H1 (cell line): ENCODE measurements around the gene PINK1. TPM values are rescaled to one million over a fixed set of nuclear protein-coding genes. Genes with fewer than 3 reads are reported as not detected.

Source experiments
- CTCF ChIA-PET: fragments of 300-600 bp; sonication (Branson Sonifier 250); formaldehyde crosslinking; loops from one replicate; lab custom pipeline; 2021; ENCODE audit not compliant: partially characterized antibody; lab: Charles Lee
- POLR2A ChIA-PET: fragments of 300-600 bp; sonication (Branson Sonifier 250); formaldehyde crosslinking; loops from one replicate; lab custom pipeline; 2021; ENCODE audit warnings: inconsistent platforms; ENCODE audit not compliant: partially characterized antibody; lab: Charles Lee
- DNase-seq, 2 experiments: peaks; one replicate each; pipeline versions ENCODE4 v3.0.0 to v3.0.0-alpha.2; 2010 to 2022; ENCODE audit warnings: low spot score in 2 of 2, low read depth in 1 of 2, mixed read lengths in 1 of 2
- FAIRE-seq: peaks from 2 replicates; lab custom pipeline; 2011; peaks lifted over from hg19 to GRCh38; lab: Jason Lieb, UNC
- H2AFZ ChIP-seq: 2 replicates; pipeline ENCODE4 v1.8.1; 2012; ENCODE audit warnings: low read length, inconsistent platforms
- H2AK5ac ChIP-seq: 2 replicates; pipeline ENCODE4 v1.6.1; 2013; ENCODE audit warnings: low read depth, low read length
- H2BK120ac ChIP-seq: replicated peaks from 2 replicates; pipeline ENCODE3; 2013; ENCODE audit warnings: low read depth, low read length, inconsistent platforms
- H2BK12ac ChIP-seq: 2 replicates; pipeline ENCODE4 v1.6.1; 2013; ENCODE audit warnings: low read depth, low read length
- H2BK15ac ChIP-seq: 2 replicates; pipeline ENCODE4 v1.6.1; 2013; ENCODE audit warnings: low read length
- H2BK20ac ChIP-seq: 2 replicates; pipeline ENCODE4 v1.6.1; 2013; ENCODE audit warnings: low read length
- H2BK5ac ChIP-seq: 2 replicates; pipeline ENCODE4 v1.6.1; 2013; ENCODE audit warnings: low read depth, low read length
- H3K14ac ChIP-seq: 2 replicates; pipeline ENCODE4 v1.6.1; 2013; ENCODE audit warnings: inconsistent platforms; ENCODE audit not compliant: insufficient read length
- H3K18ac ChIP-seq: 2 replicates; pipeline ENCODE4 v1.6.1; 2013; ENCODE audit warnings: low read length; ENCODE audit errors: extremely low read depth
- H3K23ac ChIP-seq: 2 replicates; pipeline ENCODE4 v1.6.1; 2013; ENCODE audit warnings: inconsistent platforms; ENCODE audit not compliant: insufficient read length
- H3K23me2 ChIP-seq: 2 replicates; pipeline ENCODE4 v1.6.1; 2013; ENCODE audit warnings: low read depth, low read length
- H3K27ac ChIP-seq: 2 replicates; pipeline ENCODE4 v1.6.1; 2011; ENCODE audit warnings: low read depth, low read length, inconsistent platforms
- H3K27me3 ChIP-seq, 4 experiments: replicated peaks in 1 of 4; 1 replicate in 1 of 4; 2 replicates in 3 of 4; pipeline versions ENCODE4 v1.6.1 to v1.8.1; 2011 to 2013; ENCODE audit warnings: low read length in 3 of 4, mild to moderate bottlenecking in 3 of 4, inconsistent platforms in 2 of 4, mixed read lengths in 2 of 4, moderate library complexity in 1 of 4; ENCODE audit not compliant: control insufficient read depth in 3 of 4, insufficient read depth in 3 of 4; ENCODE audit errors: extremely low read depth in 1 of 4
- H3K36me3 ChIP-seq, 4 experiments: 2 replicates each; pipeline versions ENCODE4 v1.6.1 to v1.8.1; 2011 to 2013; ENCODE audit warnings: mild to moderate bottlenecking in 4 of 4, low read length in 3 of 4, moderate library complexity in 2 of 4, control low read depth in 1 of 4, inconsistent platforms in 1 of 4; ENCODE audit not compliant: insufficient read depth in 4 of 4, control insufficient read depth in 2 of 4
- H3K4ac ChIP-seq: replicated peaks from 2 replicates; pipeline ENCODE3; 2013; ENCODE audit warnings: low read length, low read depth, mixed read lengths, inconsistent platforms; ENCODE audit not compliant: insufficient read length
- H3K4me1 ChIP-seq, 4 experiments: replicated peaks in 1 of 4; 1 replicate in 1 of 4; 2 replicates in 3 of 4; pipeline versions ENCODE4 v1.6.1 to v1.8.1; 2011 to 2013; ENCODE audit warnings: low read length in 3 of 4, inconsistent platforms in 2 of 4, mixed read lengths in 1 of 4; ENCODE audit not compliant: insufficient read depth in 4 of 4, control insufficient read depth in 3 of 4
- H3K4me2 ChIP-seq, 2 experiments: 2 replicates each; pipeline versions ENCODE4 v1.6.1 to v1.8.1; 2011 to 2013; ENCODE audit warnings: low read depth in 2 of 2, low read length in 2 of 2, control low read depth in 1 of 2, inconsistent platforms in 1 of 2, mild to moderate bottlenecking in 1 of 2; ENCODE audit not compliant: insufficient read depth in 1 of 2
- H3K4me3 ChIP-seq, 4 experiments: fragments of 200-600, 300-600 bp in 1 of 4; sonication (generic), shearing (Covaris generic), sonication (Bioruptor Twin) in 1 of 4; 2 replicates each; pipeline versions ENCODE4 v1.5.1 to v1.8.1; 2011 to 2016; ENCODE audit warnings: low read length in 4 of 4, low read depth in 3 of 4, control low read depth in 2 of 4, inconsistent platforms in 2 of 4, mild to moderate bottlenecking in 2 of 4, mixed read lengths in 1 of 4, moderate library complexity in 1 of 4; ENCODE audit not compliant: insufficient read depth in 2 of 4; ENCODE audit errors: extremely low read depth in 1 of 4
- H3K56ac ChIP-seq: replicated peaks from 2 replicates; pipeline ENCODE3; 2013; ENCODE audit warnings: low read depth, mild to moderate bottlenecking, mixed read lengths, low read length, inconsistent platforms; ENCODE audit not compliant: insufficient read length
- H3K79me1 ChIP-seq: 2 replicates; pipeline ENCODE4 v1.6.1; 2013; ENCODE audit warnings: low read depth, low read length, control low read depth
- H3K79me2 ChIP-seq, 2 experiments: 2 replicates each; pipeline versions ENCODE4 v1.6.1 to v1.8.1; 2012 to 2013; ENCODE audit warnings: low read length in 2 of 2, mild to moderate bottlenecking in 2 of 2, inconsistent platforms in 1 of 2; ENCODE audit not compliant: insufficient read depth in 2 of 2, control insufficient read depth in 1 of 2
- H3K9ac ChIP-seq, 4 experiments: replicated peaks in 1 of 4; 1 replicate in 1 of 4; 2 replicates in 3 of 4; pipeline versions ENCODE4 v1.6.1 to v1.8.1; 2011 to 2013; ENCODE audit warnings: low read depth in 3 of 4, low read length in 3 of 4, control low read depth in 2 of 4, mild to moderate bottlenecking in 2 of 4, moderate library complexity in 2 of 4, inconsistent platforms in 1 of 4; ENCODE audit errors: extremely low read depth in 1 of 4
- H3K9me3 ChIP-seq, 2 experiments: 2 replicates each; pipeline versions ENCODE4 v1.6.1 to v1.8.1; 2012 to 2013; ENCODE audit warnings: mild to moderate bottlenecking in 2 of 2, moderate library complexity in 2 of 2, control low read depth in 1 of 2, inconsistent platforms in 1 of 2, low read depth in 1 of 2, low read length in 1 of 2, mixed read lengths in 1 of 2; ENCODE audit not compliant: insufficient read depth in 2 of 2
- H4K20me1 ChIP-seq, 2 experiments: replicated peaks in 1 of 2; 2 replicates each; pipeline versions ENCODE3 to v1.8.1; 2011 to 2013; ENCODE audit warnings: inconsistent platforms in 2 of 2, low read length in 2 of 2, mild to moderate bottlenecking in 1 of 2; ENCODE audit not compliant: insufficient read depth in 2 of 2, control insufficient read depth in 1 of 2
- H4K5ac ChIP-seq: 2 replicates; pipeline ENCODE4 v1.6.1; 2013; ENCODE audit warnings: low read length, low read depth, mixed read lengths, inconsistent platforms; ENCODE audit not compliant: insufficient read length
- H4K8ac ChIP-seq: 2 replicates; pipeline ENCODE4 v1.8.0; 2013; ENCODE audit warnings: mild to moderate bottlenecking, moderate library complexity, low read length, inconsistent platforms; ENCODE audit not compliant: insufficient read depth; ENCODE audit errors: extremely low read depth
- H4K91ac ChIP-seq: replicated peaks from 2 replicates; pipeline ENCODE3; 2013; ENCODE audit warnings: low read length, mixed read lengths, inconsistent platforms; ENCODE audit not compliant: insufficient read length
- CBX5 ChIP-seq: fragments of 300-800, 300-1000 bp; sonication (generic); IDR thresholded peaks from 2 replicates; pipeline ENCODE4 v1.7.1; 2016; ENCODE audit warnings: antibody characterized with exemption, low read length, low read depth
- CTBP2 ChIP-seq: IDR thresholded peaks from 2 replicates; pipeline ENCODE4 v1.7.0; 2011; ENCODE audit warnings: borderline replicate concordance, mild to moderate bottlenecking, moderate library complexity, mixed read lengths, low read length; ENCODE audit not compliant: insufficient read depth, insufficient read length
- JUND ChIP-seq: IDR thresholded peaks from 2 replicates; pipeline ENCODE4 v1.6.1; 2011; ENCODE audit warnings: mild to moderate bottlenecking, improper control_type of control experiment, low read length
- MAX ChIP-seq: IDR thresholded peaks from 2 replicates; pipeline ENCODE4 v1.6.1; 2012; ENCODE audit warnings: inconsistent platforms
- NRF1 ChIP-seq: IDR thresholded peaks from 2 replicates; pipeline ENCODE4 v1.6.1; 2011; ENCODE audit warnings: mild to moderate bottlenecking, low read depth, low read length, improper control_type of control experiment
- POLR2A ChIP-seq, 2 experiments: IDR thresholded peaks; 1 replicate in 1 of 2; 2 replicates in 1 of 2; pipeline ENCODE4 v1.6.1; 2011; ENCODE audit warnings: low read depth in 2 of 2, low read length in 2 of 2, mild to moderate bottlenecking in 2 of 2; ENCODE audit errors: control extremely low read depth in 1 of 2
- POLR2AphosphoS5 ChIP-seq: IDR thresholded peaks from 2 replicates; pipeline ENCODE4 v1.6.1; 2011; ENCODE audit warnings: low read depth, low read length
- RAD21 ChIP-seq, 2 experiments: IDR thresholded peaks in 1 of 2; conservative IDR thresholded peaks in 1 of 2; 2 replicates each; pipeline ENCODE4 v1.6.1; 2011; ENCODE audit warnings: low read depth in 2 of 2, low read length in 2 of 2, improper control_type of control experiment in 1 of 2, inconsistent platforms in 1 of 2, mild to moderate bottlenecking in 1 of 2, moderate library complexity in 1 of 2
- RNF2 ChIP-seq: fragments of 200-900, 300-1000 bp; sonication (generic); IDR thresholded peaks from 2 replicates; pipeline ENCODE4 v1.7.1; 2016; ENCODE audit warnings: borderline replicate concordance, low read depth, mild to moderate bottlenecking, antibody characterized with exemption, low read length; ENCODE audit not compliant: poor library complexity, severe bottlenecking; ENCODE audit errors: missing control alignments
- SIX5 ChIP-seq: IDR thresholded peaks from 2 replicates; pipeline ENCODE4 v1.6.1; 2011; ENCODE audit warnings: mild to moderate bottlenecking, low read depth, low read length
- SP4 ChIP-seq: IDR thresholded peaks from 2 replicates; pipeline ENCODE4 v1.6.1; 2012; ENCODE audit warnings: low read length, inconsistent platforms
- TAF1 ChIP-seq: IDR thresholded peaks from 2 replicates; pipeline ENCODE4 v1.6.1; 2011; ENCODE audit warnings: mild to moderate bottlenecking, low read depth, low read length
- TAF7 ChIP-seq: optimal IDR thresholded peaks from 2 replicates; pipeline ENCODE3; 2011; ENCODE audit warnings: low read depth, mild to moderate bottlenecking, inconsistent platforms, low read length, moderate library complexity, borderline replicate concordance
- TEAD4 ChIP-seq: IDR thresholded peaks from 2 replicates; pipeline ENCODE4 v1.6.1; 2012; ENCODE audit warnings: low read depth, low read length, inconsistent platforms, mixed read lengths
- WGBS, 2 experiments: shearing (Covaris generic) in 1 of 2; methylation state at CpG; one replicate each; pipeline versions ENCODE4 v1.1.6 to v1.1.7; 2013 to 2015; ENCODE audit warnings: low lambda C conversion rate in 2 of 2, mixed read lengths in 2 of 2, inconsistent platforms in 1 of 2, low coverage in 1 of 2, missing lambda C conversion rate in 1 of 2; ENCODE audit not compliant: insufficient replicate concordance in 2 of 2, insufficient coverage in 1 of 2, insufficient read length in 1 of 2; ENCODE audit errors: extremely low coverage in 1 of 2, missing lambda C conversion rate in 1 of 2; 5-methylcytosine and 5-hydroxymethylcytosine counted together
- polyA plus RNA-seq, 7 experiments: library from polyadenylated mRNA; depleted of rRNA in 3 of 7; stranded (reverse) in 5 of 7; unstranded in 2 of 7; fragments of >200 nt in 5 of 7; fragments of 200-250 nt in 2 of 7; gene quantifications; 1 replicate in 5 of 7; 2 replicates in 1 of 7; 4 replicates in 1 of 7; pipeline versions ENCODE4 v1.2.1 to v1.2.3, GENCODE V29; 2011 to 2013; ENCODE audit warnings: missing spikeins in 2 of 7, mixed read lengths in 2 of 7
- total RNA-seq: library from RNA; stranded (reverse); fragmentation: NEBNext Ultra II Directional; extraction: Animal tissue kit (Norgen Biotek cat#: 25700); gene quantifications from 2 replicates; pipeline ENCODE4 v1.2.1, GENCODE V29; 2021

Gene PINK1
- total and polyA plus RNA-seq, 2 of the 8 experiments (the other 6 are each of a cell fraction or from before 2014, with no cell fraction given) = 16.1 to 19.3 TPM

GRCh38 chr1:20593756-20594155 lies 39.5 kb upstream of the PINK1 start:
- Histone ChIP-seq H3K4me1 (peaks cover 0 to 16% (median 9%) of the 10 kb centered on the region in 4 experiments; a peak in 5 of 7 replicates), H3K23me2 (no peaks in the 10 kb centered on the region), H3K79me2 (no peaks in the 10 kb centered on the region), H2AFZ (no peak overlapping the region), H3K18ac (no peak overlapping the region), H3K14ac (no peak overlapping the region), H3K4me3 (no peak overlapping the region), H2AK5ac (no peak overlapping the region), H4K8ac (no peak overlapping the region), H3K36me3 (no peaks in the 10 kb centered on the region), H4K91ac (no peak overlapping the region), H3K23ac (no peak overlapping the region), H2BK12ac (no peak overlapping the region), H3K56ac (no peak overlapping the region), H2BK5ac (no peak overlapping the region), H3K27ac (no peak overlapping the region), H3K4me2 (no peak overlapping the region), H3K4ac (no peak overlapping the region), H2BK120ac (no peak overlapping the region), H4K20me1 (no peaks in the 10 kb centered on the region), H3K79me1 (no peaks in the 10 kb centered on the region), H2BK20ac (no peak overlapping the region), H4K5ac (no peak overlapping the region), H2BK15ac (no peak overlapping the region), H3K9me3 (no peaks in the 10 kb centered on the region), H3K9ac (no peak overlapping the region), H3K27me3 (no peaks in the 10 kb centered on the region)
- CTCF ChIA-PET = interaction anchor here (0.9 to 3.4 kb wide), 7 partner anchors 18 to 624 kb away, joined by 3 to 17 read pairs (median 4); partner anchors contain the start of gene PINK1
- 97% methylated on average over 5 of the region's 5 CpGs; no CpG with 5 or more reads in 1 of the 2 experiments for WGBS, 2 experiments
- POLR2A ChIA-PET = interaction anchor here (0.9 kb wide), 1 partner anchor 15 kb away, joined by 3 read pairs; no protein-coding TSS in a partner anchor
- no peak for FAIRE-seq
- no peak for DNase-seq
- TF ChIP-seq TAF1 (no peak), JUND (no peak), POLR2A (IDR thresholded peaks at IDR 0.05; ENCODE audit: control extremely low read depth in 1 of 2, low read depth in 2 of 2, low read length in 2 of 2) (no peak), CBX5 (no peak), MAX (no peak), POLR2AphosphoS5 (no peak), RNF2 (no peak), SIX5 (no peak), TAF7 (no peak), TEAD4 (no peak), CTBP2 (no peak), RAD21 (IDR thresholded peaks at IDR 0.05 in 1 of 2, conservative IDR thresholded peaks at IDR 0.05 in 1 of 2; ENCODE audit: low read depth in 2 of 2, low read length in 2 of 2) (no peak), NRF1 (no peak), SP4 (no peak)
